Stomach (tissue), 9 donors: ENCODE measurements around the gene RPTOR. TPM values are rescaled to one million over a fixed set of nuclear protein-coding genes. Genes with fewer than 3 reads are reported as not detected.
A peak's percentile ranks its signal among the peaks of the same experiment; 100 is the strongest.

Experiments used
- DNase-seq, 2 donors: peaks; one replicate each; pipeline versions ENCODE4 v3.0.0 to v3.0.0-alpha.2; 2013 to 2019
- H3K27ac ChIP-seq, 5 donors: fragments of 200-600 bp in 4 of 5; sonication (generic) in 4 of 5; one replicate each; pipeline ENCODE4 v1.5.1; 2013 to 2019; ENCODE audit warnings: mild to moderate bottlenecking in 1 of 5, moderate library complexity in 1 of 5
- H3K27me3 ChIP-seq, 3 donors: fragments of 200-600 bp; sonication (generic); one replicate each; pipeline ENCODE4 v1.5.1; 2017 to 2019; ENCODE audit warnings: mixed run types in 1 of 3
- H3K36me3 ChIP-seq, 4 donors: fragments of 200-600 bp; sonication (generic); 1 replicate in 3 of 4; 2 replicates in 1 of 4; pipeline ENCODE4 v1.5.1; 2016 to 2019
- H3K4me1 ChIP-seq, 4 donors: fragments of 200-600 bp; sonication (generic); one replicate each; pipeline ENCODE4 v1.5.1; 2016 to 2019
- H3K4me3 ChIP-seq, 4 donors: fragments of 200-600 bp; sonication (generic) in 3 of 4; one replicate each; pipeline ENCODE4 v1.5.1; 2016 to 2019; ENCODE audit warnings: mild to moderate bottlenecking in 1 of 4
- H3K9me3 ChIP-seq, 4 donors: fragments of 200-600 bp; sonication (generic); one replicate each; pipeline ENCODE4 v1.5.1; 2016 to 2019
- CTCF ChIP-seq, 7 experiments: fragments of 450-650 bp in 4 of 7; fragments of 200-600 bp in 3 of 7; sonication (generic) in 3 of 7; IDR thresholded peaks; one replicate each; pipeline ENCODE4 v1.5.1; 2016 to 2019; ENCODE audit warnings: antibody characterized with exemption in 7 of 7, control low read depth in 2 of 7, mild to moderate bottlenecking in 1 of 7
- EP300 ChIP-seq: sonication (generic); formaldehyde crosslinking; IDR thresholded peaks from one replicate; pipeline ENCODE4 v1.6.1; 2017; ENCODE audit warnings: antibody characterized with exemption
- POLR2A ChIP-seq, 4 donors: fragments of 450-650 bp; IDR thresholded peaks; one replicate each; pipeline ENCODE4 v1.6.1; 2016; ENCODE audit warnings: antibody characterized with exemption in 4 of 4, control low read depth in 2 of 4, mild to moderate bottlenecking in 1 of 4, moderate library complexity in 1 of 4
- POLR2AphosphoS5 ChIP-seq, 3 donors: sonication (generic); formaldehyde crosslinking; IDR thresholded peaks; one replicate each; pipeline ENCODE4 v1.6.1; 2016; ENCODE audit warnings: antibody characterized with exemption in 3 of 3
- WGBS, 5 donors: extraction: QIAGEN DNeasy Blood & Tissue Kit in 3 of 5; methylation state at CpG; one replicate each; pipeline versions ENCODE4 v1.1.5 to v1.1.7; 2013 to 2018; 5-methylcytosine and 5-hydroxymethylcytosine counted together
- intact Hi-C: fragments of 100-400 bp; cut with DNase I; formaldehyde crosslinking; loops from one replicate; pipeline ENCODE4 v1.15.1; 2023; ENCODE audit warnings: low total_unique reads
- polyA plus RNA-seq, 3 donors: library from polyadenylated mRNA; stranded (reverse); fragments of 200-250 nt; gene quantifications; one replicate each; pipeline ENCODE4 v1.2.3, GENCODE V29; 2013
- total RNA-seq, 5 donors: library from RNA; depleted of rRNA; stranded (reverse); fragments of >200 nt; gene quantifications; one replicate each; pipeline versions ENCODE4 v1.1.0 to v1.2.3, GENCODE V29; 2014 to 2016
- donor health status: healthy with polysubstance abuse.
- donor health status: Bipolar disorder and iron deficiency.
- donor health status: healthy.

RPTOR gene
- total and polyA plus RNA-seq, 8 donors = 3.8 to 103 (median 19.3) TPM

- Histone ChIP-seq H3K4me1 (peaks cover 7 to 15% (median 13%) of the 10 kb centered on the region in 4 donors), H3K27me3 (peaks cover 0 to 37% (median 25%) of the 10 kb centered on the region in 3 donors), H3K36me3 (no peaks in the 10 kb centered on the region), H3K9me3 (no peaks in the 10 kb centered on the region), H3K27ac (no peak overlapping the region), H3K4me3 (no peak overlapping the region)
- no peak for DNase-seq
- intact Hi-C loops = loop anchor here (10.0 kb wide), 1 partner anchor 114 kb away; no protein-coding TSS in a partner anchor
- TF ChIP-seq EP300 (no peak), POLR2AphosphoS5 (IDR thresholded peaks at IDR 0.05) (no peak)
- WGBS, 5 donors = 83 to 86% (median 84%) methylated on average over 21 to 31 of the region's 31 CpGs
These were observed 434.2 kb downstream of the RPTOR start for GRCh38 chr17:80978499-80979497.

- no peak for TF ChIP-seq EP300
- TF ChIP-seq CTCF (IDR thresholded peaks at IDR 0.05) = no peak
- TF ChIP-seq POLR2A (IDR thresholded peaks at IDR 0.05) = no peak
- TF ChIP-seq POLR2AphosphoS5 (IDR thresholded peaks at IDR 0.05) = no peak
- H3K4me3 ChIP-seq = no peak overlapping the region
- intact Hi-C loops = loop anchor here (5.0 to 10.0 kb wide), 2 partner anchors 115 to 552 kb away; no protein-coding TSS in a partner anchor
- H3K27me3 ChIP-seq = peaks cover 0 to 37% (median 25%) of the 10 kb centered on the region in 3 donors
- WGBS, 5 donors = 77 to 89% (median 83%) methylated on average over 17 to 26 of the region's 26 CpGs
- no peak overlapping the region for H3K27ac ChIP-seq
- H3K4me1 ChIP-seq = peaks cover 7 to 21% (median 13%) of the 10 kb centered on the region in 4 donors
- H3K36me3 ChIP-seq = no peaks in the 10 kb centered on the region
- no peak for DNase-seq
- no peaks in the 10 kb centered on the region for H3K9me3 ChIP-seq
These were observed 435.1 kb downstream of the RPTOR start for GRCh38 chr17:80979547-80980378.

GRCh38 chr17:80980397-80981061, 435.9 kb downstream of the RPTOR start:
- no peaks in the 10 kb centered on the region for H3K9me3 ChIP-seq
- peaks cover 7 to 21% (median 13%) of the 10 kb centered on the region in 4 donors for H3K4me1 ChIP-seq
- DNase-seq = no peak
- no peaks in the 10 kb centered on the region for H3K36me3 ChIP-seq
- no peak overlapping the region for H3K27ac ChIP-seq
- intact Hi-C loops = loop anchor here (5.0 kb wide), 1 partner anchor 553 kb away; no protein-coding TSS in a partner anchor
- peaks cover 0 to 37% (median 25%) of the 10 kb centered on the region in 3 donors for H3K27me3 ChIP-seq
- 50 to 61% (median 56%) methylated on average over 7 of the region's 7 CpGs for WGBS, 5 donors
- TF ChIP-seq POLR2A (IDR thresholded peaks at IDR 0.05) (no peak), EP300 (no peak), POLR2AphosphoS5 (IDR thresholded peaks at IDR 0.05) (no peak), CTCF (IDR thresholded peaks at IDR 0.05) (no peak)
- peak overlapping the region in 2 of 4 donors; percentile 29 to 33 for H3K4me3 ChIP-seq

GRCh38 chr17:80981062-80981902, 436.6 kb downstream of the RPTOR start:
- Histone ChIP-seq H3K27ac (no peak overlapping the region), H3K9me3 (no peaks in the 10 kb centered on the region), H3K4me1 (peaks cover 7 to 21% (median 13%) of the 10 kb centered on the region in 4 donors), H3K36me3 (no peaks in the 10 kb centered on the region), H3K27me3 (peaks cover 0 to 37% (median 25%) of the 10 kb centered on the region in 3 donors), H3K4me3 (peak overlapping the region in 3 of 4 donors; percentile 29 to 33 (median 30))
- DNase-seq = peak in 1 of 2 donors; percentile 73
- 5 to 12% (median 8%) methylated on average over 27 to 65 of the region's 65 CpGs for WGBS, 5 donors
- TF ChIP-seq EP300 (no peak), CTCF (IDR thresholded peaks at IDR 0.05) (peak in 4 of 7 experiments; percentile 56 to 91 (median 82))
- intact Hi-C loops = loop anchor here (5.0 kb wide), 1 partner anchor 554 kb away; no protein-coding TSS in a partner anchor
